ENCODE data around the gene NOLC1.
A peak's percentile ranks its signal among the peaks of the same experiment; 100 is the strongest.

NOLC1 gene

DNA sequence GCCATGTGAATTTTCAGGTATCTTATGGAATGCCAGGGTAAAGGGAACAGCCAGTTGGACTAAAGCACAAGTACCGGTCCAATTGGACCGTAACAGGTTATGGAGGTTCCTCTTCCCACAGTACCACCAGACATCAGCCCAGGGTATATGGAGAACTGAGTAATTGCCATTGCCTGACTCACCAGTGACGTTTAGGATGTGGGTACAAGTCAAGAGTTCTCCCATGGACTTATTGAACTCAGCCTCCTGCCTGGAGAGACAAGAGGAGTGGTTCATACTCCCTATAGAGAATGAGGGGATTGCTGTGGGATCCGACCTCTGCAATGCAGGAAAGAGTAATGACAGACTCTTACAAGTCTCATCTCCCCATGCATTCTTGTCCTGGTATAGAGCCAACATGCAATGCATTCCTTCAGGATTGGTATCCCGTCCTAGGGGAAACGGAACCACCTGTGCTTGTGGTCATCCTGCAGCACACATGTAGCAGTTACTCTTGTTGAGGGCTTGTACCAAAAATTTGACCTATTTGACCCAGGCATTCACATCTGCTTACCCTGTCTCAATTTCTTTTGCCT lies 43.2 kb downstream of the NOLC1 start:
- TF ChIP-seq, protein P1, sequence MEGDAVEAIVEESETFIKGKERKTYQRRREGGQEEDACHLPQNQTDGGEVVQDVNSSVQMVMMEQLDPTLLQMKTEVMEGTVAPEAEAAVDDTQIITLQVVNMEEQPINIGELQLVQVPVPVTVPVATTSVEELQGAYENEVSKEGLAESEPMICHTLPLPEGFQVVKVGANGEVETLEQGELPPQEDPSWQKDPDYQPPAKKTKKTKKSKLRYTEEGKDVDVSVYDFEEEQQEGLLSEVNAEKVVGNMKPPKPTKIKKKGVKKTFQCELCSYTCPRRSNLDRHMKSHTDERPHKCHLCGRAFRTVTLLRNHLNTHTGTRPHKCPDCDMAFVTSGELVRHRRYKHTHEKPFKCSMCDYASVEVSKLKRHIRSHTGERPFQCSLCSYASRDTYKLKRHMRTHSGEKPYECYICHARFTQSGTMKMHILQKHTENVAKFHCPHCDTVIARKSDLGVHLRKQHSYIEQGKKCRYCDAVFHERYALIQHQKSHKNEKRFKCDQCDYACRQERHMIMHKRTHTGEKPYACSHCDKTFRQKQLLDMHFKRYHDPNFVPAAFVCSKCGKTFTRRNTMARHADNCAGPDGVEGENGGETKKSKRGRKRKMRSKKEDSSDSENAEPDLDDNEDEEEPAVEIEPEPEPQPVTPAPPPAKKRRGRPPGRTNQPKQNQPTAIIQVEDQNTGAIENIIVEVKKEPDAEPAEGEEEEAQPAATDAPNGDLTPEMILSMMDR (IDR thresholded peaks at IDR 0.05; ENCODE audit: low read length, missing control alignments): no peak

DNA sequence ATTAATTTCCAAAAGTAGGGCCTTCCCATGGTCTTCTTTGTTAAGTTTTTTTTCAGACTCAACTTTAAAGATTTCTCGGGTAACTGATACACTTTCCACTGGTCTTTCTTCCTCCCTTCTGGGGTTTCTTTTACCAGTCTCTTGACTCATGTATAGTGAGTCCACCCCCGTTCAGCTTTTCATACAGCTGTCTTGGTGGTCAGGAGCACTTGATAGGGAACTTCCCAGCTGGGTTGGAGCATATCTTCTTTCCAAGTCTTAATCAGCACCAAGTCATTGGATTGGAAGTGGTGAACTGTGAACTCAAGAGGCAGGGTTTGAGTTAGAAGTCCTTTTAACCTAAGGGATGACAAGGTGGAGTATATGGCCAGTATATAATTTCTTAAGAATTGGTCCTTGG lies 44.7 kb downstream of the NOLC1 start:
- DNase-seq (ENCODE audit: low read depth): no peak

More for the DNA sequence above, 43.2 kb downstream of the NOLC1 start:
- DNase-seq (ENCODE audit: low read depth): no peak
- H3K4me3 ChIP-seq (replicated peaks; ENCODE audit: low read depth, low read length): no peak overlapping the region

DNA sequence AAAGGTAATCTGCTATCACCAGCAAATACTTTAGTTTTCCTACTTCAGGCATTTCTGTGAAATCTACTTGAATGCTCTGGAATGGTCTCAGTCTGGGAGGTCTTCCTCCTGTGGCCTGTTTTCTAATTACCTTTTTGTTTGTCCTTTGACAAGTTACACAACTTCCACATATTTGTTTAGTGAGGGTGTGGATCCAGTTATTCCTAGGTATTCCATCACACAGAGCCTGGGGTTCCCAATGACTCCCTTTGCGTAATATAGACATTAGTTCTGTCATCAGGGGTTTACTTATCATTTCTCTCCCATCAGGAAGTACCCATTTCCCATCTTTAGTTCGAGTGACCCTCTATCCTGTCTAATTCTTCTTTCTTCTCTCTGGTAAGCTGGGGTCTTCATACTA lies 45.8 kb downstream of the NOLC1 start:
- TF ChIP-seq, protein P1 (IDR thresholded peaks at IDR 0.05; ENCODE audit: low read length, missing control alignments): no peak
- DNase-seq (ENCODE audit: low read depth): no peak
- no peak overlapping the region for H3K4me3 ChIP-seq (replicated peaks; ENCODE audit: low read depth, low read length)

More for the DNA sequence above, 44.7 kb downstream of the NOLC1 start:
- TF ChIP-seq, protein P1 (IDR thresholded peaks at IDR 0.05; ENCODE audit: low read length, missing control alignments): no peak
- no peak overlapping the region for H3K4me3 ChIP-seq (replicated peaks; ENCODE audit: low read depth, low read length)

DNA sequence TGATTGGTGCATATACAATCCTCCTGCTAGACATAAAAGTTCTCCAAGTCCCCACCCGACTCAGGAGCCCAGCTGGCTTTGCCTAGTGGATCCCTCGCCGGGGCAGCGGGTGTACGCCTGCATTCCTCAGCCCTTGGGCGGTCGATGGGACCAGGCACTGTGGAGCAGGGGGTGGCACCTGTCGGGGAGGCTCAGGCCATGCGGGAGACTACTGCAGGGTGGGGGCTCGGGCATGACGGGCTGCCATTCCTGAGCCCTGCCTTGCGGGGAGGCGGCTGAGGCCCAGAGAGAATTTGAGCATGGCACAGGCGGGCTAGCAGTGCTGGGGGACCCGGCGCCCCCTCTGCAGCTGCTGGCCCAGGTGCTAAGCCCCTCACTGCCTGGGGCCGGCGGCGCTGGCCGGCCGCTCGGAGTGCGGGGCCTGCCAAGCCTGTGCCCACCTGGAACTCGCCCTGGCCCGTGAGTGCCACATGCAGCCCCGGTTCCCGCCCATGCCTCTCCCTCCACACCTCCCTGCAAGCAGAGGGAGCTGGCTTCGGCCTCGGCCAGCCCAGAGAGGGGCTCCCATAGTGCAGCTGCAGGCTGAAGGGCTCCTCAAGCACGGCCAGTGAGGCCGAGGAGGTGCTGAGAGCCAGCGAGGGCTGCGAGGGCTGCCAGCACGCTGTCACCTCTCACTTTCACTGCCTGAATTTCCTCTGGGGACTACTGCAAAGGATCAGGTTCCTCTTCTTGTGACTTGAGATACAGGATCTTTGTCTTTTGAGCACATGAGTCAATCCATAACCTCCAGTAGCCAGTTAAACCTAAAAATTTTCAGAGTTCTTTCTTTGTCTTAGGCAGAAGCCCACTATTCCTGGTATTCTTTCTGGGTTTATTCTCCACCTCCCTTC lies 48.8 kb downstream of the NOLC1 start:
- TF ChIP-seq, protein P1 (IDR thresholded peaks at IDR 0.05; ENCODE audit: low read length, missing control alignments): no peak
- DNase-seq (ENCODE audit: low read depth): no peak
- no peak overlapping the region for H3K4me3 ChIP-seq (replicated peaks; ENCODE audit: low read depth, low read length)

DNA sequence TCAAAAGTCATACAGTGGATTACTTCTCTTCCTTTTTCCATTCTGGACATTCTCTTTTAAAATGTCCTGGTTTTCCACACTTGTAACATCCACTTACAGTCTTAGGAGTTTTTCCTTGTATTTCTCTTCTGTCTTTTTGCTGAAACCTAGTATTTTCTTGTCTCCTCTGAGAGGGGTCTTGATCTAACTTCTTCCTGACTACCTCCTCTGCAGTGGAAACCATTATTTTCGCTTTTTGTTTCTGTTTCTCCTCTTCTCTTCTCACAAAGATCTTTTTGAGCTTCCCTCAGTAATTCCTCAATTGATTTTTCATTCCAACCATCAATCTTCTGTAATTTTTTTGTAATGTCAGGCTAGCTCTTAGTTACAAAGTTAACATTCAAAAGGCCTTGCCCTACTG lies 50.2 kb downstream of the NOLC1 start:
- TF ChIP-seq, protein P1 (IDR thresholded peaks at IDR 0.05; ENCODE audit: low read length, missing control alignments): no peak
- no peak overlapping the region for H3K4me3 ChIP-seq (replicated peaks; ENCODE audit: low read depth, low read length)
- DNase-seq (ENCODE audit: low read depth): no peak

DNA sequence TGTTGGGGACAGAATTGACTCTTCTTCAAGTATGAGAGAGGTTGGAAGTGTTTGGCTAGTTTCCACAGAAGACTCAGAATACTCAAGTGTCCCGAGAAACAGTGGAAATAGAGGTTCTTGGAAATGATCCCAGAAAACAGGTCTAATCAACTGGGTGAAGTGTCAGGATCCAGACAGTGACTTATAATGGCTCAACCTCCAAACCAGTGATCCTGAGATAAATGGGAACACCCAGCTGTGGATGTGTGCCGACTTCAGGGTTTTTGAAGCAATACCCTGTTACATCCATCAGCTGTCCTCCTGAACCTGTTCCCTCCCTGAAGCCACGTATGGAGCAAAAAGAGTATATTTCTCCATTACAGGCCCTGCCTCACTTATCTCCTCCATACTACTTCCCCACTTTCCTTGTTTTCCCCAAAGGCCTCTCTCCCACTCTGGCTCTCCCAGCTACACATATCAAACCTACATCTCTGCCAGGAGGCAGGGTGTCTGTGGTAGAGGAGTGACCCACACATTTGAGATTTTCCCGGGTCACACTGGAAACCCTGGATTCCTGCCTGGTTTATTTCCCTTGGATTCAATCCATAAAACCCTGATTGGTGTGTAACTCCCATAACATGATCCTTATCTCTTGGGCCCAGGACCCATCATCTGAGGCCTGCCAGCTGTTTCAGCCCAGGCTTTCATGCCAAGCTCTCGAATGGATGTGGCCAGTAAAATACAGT lies 56.3 kb downstream of the NOLC1 start:
- DNase-seq (ENCODE audit: low read depth): peak; percentile 44
- no peak overlapping the region for H3K4me3 ChIP-seq (replicated peaks; ENCODE audit: low read depth, low read length)
- TF ChIP-seq, protein P1 (IDR thresholded peaks at IDR 0.05; ENCODE audit: low read length, missing control alignments): no peak
